ENCODE data around the gene TRABD. TPM values are rescaled to one million over a fixed set of nuclear protein-coding genes. Genes with fewer than 3 reads are reported as not detected.

TRABD gene
- total RNA-seq, 1 donor = 21.6 TPM

GRCh38 chr22:50148166-50148500 is 37.6 kb upstream of the TRABD start:
- H3K4me3 ChIP-seq (ENCODE audit: low read depth, low read length) = no peak overlapping the region
- no peak for DNase-seq (ENCODE audit: low read depth)
- TF ChIP-seq, protein P1, sequence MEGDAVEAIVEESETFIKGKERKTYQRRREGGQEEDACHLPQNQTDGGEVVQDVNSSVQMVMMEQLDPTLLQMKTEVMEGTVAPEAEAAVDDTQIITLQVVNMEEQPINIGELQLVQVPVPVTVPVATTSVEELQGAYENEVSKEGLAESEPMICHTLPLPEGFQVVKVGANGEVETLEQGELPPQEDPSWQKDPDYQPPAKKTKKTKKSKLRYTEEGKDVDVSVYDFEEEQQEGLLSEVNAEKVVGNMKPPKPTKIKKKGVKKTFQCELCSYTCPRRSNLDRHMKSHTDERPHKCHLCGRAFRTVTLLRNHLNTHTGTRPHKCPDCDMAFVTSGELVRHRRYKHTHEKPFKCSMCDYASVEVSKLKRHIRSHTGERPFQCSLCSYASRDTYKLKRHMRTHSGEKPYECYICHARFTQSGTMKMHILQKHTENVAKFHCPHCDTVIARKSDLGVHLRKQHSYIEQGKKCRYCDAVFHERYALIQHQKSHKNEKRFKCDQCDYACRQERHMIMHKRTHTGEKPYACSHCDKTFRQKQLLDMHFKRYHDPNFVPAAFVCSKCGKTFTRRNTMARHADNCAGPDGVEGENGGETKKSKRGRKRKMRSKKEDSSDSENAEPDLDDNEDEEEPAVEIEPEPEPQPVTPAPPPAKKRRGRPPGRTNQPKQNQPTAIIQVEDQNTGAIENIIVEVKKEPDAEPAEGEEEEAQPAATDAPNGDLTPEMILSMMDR (IDR thresholded peaks at IDR 0.05; ENCODE audit: insufficient read depth, low read depth, low read length) = no peak

DNA sequence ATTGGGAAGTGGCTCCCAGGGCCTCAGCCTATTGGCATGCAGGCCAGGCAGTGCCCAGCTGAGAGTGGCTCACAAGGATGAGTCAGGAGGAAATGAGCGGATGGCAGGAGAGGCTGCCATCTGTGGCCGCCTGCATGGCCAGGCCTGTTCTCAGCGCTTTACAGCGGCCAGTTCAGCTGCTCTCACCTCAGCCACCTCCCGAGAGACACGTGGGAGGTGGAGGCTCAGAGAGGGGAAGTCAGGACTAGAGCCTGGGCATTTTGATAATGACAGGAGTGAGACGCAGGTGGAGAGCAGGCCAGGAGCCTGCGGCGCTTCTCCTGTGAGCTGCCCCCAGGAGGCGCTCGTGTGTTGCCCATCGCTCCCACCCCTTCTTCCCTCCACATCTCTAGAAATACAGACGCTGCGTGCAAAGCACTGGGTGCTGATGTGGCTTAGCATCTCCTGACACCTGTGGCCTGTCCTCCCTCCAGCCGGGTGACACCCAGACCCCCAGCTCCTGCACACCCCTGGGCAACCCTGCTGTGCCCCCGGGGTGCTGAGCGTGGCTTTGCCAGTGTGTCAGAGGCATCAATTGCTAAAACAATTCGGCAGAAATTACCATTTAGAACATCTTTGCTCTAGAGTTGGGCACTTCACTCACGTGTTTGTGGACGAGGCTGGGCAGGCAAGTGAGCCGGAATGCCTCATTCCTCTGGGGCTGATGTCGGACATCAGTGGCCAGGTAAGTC is 36.6 kb upstream of the TRABD start:
- TF ChIP-seq, protein P1 (IDR thresholded peaks at IDR 0.05; ENCODE audit: insufficient read depth, low read depth, low read length) = peak; percentile 60
- no peak overlapping the region for H3K4me3 ChIP-seq (ENCODE audit: low read depth, low read length)
- DNase-seq (ENCODE audit: low read depth) = no peak

DNA sequence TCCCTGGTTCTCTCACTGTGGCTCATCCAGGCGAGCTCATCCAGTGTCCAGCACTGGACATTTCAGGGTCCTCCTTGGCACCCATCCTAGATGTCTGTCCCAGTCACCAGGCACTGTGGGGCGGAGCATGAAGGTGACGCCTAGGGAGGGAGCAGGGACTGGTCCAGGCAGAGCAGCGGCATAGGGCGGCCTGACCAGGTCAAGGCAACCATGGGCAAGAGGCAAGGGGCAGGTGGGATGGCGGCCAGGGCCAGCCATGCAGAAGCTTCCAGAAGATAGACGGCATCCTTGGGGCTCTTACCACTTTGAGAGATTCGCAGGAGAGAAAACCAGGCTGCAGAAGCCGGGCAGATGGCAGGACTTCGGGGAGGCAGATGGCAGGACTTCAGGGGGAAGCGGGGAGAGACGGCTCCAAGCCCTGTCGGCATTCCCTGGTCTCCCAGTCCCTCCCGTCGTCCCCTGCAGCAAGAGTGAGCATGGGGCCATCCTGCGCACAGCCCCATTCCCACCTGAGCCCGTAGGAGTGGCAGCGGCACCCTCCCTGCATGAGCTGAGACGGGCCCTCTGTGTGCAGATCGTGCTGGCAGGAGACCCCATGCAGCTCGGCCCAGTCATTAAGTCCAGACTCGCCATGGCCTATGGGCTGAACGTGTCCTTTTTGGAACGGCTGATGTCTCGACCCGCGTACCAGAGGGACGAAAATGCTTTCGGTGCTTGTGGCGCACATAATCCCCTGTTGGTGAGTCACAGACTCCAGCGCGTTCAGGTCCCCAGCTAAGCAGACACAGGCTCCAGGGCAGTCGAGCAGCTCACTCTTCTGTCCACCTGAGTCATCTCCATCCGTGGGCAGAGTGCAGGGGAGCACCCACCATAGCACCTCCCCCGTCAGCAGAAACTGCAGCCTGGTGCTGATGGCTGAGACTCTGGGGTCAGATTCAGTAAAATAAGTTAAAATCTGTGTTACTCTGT is 35.3 kb upstream of the TRABD start:
- no peak for DNase-seq (ENCODE audit: low read depth)
- TF ChIP-seq, protein P1 (IDR thresholded peaks at IDR 0.05; ENCODE audit: insufficient read depth, low read depth, low read length) = no peak
- H3K4me3 ChIP-seq (ENCODE audit: low read depth, low read length) = no peak overlapping the region

DNA sequence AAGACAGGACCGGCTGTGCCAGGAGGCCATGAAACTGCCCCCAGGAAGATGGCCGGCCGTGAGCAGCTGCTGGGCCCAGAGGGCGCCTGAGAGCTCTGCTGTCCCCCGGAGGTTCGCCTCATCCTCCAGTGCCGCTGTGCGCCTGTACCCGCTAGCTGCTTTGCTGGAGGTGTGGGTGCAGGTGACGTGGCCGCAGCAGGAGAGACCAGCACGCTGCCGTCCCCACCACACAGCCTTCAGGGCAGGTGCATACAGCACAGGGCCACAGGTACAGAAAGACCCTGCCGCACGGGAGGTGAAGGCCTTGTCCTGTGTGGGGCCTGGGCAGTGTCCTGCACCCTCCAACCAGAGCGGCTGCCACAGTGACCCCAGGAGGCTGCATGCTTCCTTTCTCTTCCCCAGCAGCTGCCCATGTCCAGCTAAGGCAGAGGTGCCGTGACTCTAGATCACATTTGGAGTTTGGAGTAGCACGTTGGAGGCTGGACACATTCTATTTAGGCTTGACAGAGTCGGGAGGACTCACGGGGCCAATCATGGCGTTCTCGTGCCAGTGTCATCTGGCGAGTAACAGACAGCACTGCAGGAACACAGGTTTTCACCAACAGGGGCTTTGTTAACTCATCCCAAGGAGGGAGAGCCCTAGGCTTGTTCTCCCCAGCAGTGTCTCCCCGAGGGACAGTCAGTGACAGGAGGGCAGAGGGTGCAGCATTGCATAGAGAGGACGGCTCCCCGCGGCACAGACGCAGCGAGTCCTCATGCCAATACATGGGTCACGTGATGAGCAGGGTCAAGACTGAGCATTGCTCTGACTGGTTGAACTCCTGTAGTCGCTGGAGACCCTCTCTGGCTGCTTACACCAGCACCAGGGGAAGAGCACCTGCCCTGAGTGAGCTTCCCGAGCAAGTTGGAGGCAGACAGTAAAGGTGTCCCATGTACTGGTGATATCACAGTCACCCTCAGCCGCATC is 33.9 kb upstream of the TRABD start:
- H3K4me3 ChIP-seq (ENCODE audit: low read depth, low read length) = no peak overlapping the region
- DNase-seq (ENCODE audit: low read depth) = no peak
- TF ChIP-seq, protein P1 (IDR thresholded peaks at IDR 0.05; ENCODE audit: insufficient read depth, low read depth, low read length) = no peak

DNA sequence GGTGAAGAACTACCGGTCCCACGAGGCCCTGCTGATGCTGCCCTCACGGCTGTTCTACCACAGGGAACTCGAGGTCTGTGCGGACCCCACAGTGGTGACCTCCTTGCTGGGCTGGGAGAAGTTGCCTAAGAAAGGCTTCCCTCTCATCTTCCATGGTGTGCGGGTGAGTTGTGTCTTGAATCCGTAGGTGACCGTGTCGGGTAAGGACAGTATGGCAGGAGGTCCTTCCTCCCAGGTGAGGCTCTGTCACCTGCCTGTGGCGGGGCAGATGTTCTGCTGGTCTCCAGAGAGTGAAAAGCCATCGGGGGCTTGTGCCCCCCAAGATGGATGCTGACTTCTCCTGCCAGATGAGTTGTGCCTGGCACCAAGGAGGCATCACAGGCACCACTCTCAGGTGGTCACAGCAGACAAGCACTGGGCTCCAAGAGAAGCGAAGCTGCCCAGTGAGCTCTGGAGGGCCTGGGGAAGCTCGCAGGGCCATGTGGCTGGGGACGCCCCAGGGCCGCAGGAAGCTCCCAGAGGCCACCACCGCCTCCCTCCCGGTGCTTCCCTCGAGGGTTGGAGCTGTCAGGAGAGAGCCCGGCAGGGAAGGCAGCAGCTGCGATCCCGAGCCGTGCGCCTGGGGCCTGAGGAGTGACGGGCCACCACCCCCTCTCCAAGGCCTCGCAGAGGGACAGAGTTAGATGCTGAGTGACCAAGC is 32.5 kb upstream of the TRABD start:
- H3K4me3 ChIP-seq (ENCODE audit: low read depth, low read length) = no peak overlapping the region
- TF ChIP-seq, protein P1 (IDR thresholded peaks at IDR 0.05; ENCODE audit: insufficient read depth, low read depth, low read length) = no peak
- DNase-seq (ENCODE audit: low read depth) = no peak

DNA sequence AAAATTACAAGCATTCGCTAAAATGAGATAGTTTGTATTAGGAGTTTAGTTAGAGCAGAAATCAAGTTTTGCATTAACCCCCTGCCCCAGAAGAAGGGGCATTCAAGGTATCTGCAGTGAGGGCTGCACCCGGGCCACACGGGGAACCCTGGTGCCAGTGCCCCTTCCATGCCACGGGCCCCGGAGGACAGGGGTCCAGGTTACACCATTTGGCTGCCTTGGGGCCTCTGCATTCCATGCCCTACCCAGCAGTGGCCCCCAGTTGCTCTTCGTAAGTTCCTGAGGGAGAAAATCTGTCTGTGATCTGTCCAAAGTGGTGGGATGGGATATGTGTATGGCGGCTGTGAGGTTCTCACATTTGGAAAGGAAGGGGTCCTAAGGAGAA is 32.0 kb upstream of the TRABD start:
- DNase-seq (ENCODE audit: low read depth) = no peak
- no peak overlapping the region for H3K4me3 ChIP-seq (ENCODE audit: low read depth, low read length)
- TF ChIP-seq, protein P1 (IDR thresholded peaks at IDR 0.05; ENCODE audit: insufficient read depth, low read depth, low read length) = no peak
